Spleen (tissue), 7 donors: Measurements from ENCODE around the gene MYL10.

Experiments
- POLR2A ChIP-seq, 3 donors: fragments of 450-650 bp; IDR thresholded peaks; one replicate each; pipeline ENCODE4 v1.5.1; 2017; ENCODE audit warnings: antibody characterized with exemption in 3 of 3, mild to moderate bottlenecking in 1 of 3
- TF ChIP-seq, protein P1 (sequence below), 11 experiments: fragments of 200-600 bp in 7 of 11; fragments of 450-650 bp in 4 of 11; sonication (generic) in 4 of 11; IDR thresholded peaks in 8 of 11; conservative IDR thresholded peaks in 3 of 11; 1 replicate in 7 of 11; 2 replicates in 4 of 11; pipeline versions ENCODE4 v1.4.0 to v1.8.0; 2016 to 2021; ENCODE audit warnings: antibody characterized with exemption in 11 of 11, inconsistent platforms in 4 of 11, mild to moderate bottlenecking in 1 of 11
- donor health status: DM: no; HTN: no; CAD: no; lungs with moderate emphysema.
- donor health status: DM: no; HTN: no; CAD: no.
- donor health status: DM: no; HTN: no; CAD: no.

DNA sequence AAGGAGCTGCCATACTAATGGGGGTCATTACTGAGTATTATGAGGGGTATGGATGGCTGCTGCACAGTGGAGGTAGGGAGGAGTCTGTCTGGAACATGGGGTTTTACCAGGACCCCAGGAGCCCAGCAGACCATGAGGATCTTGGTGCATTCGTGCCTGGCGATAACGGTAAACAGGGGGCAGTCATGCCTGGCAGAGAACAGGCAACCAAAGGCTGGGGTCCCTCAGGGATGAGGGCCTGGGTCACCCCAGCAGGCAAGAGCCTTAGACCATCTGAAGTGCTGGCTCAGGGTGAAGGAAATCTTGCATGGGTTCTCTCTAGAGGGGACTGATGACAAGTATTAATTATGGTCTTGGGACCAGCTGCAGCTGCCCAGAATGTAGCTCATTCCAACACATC lies 46.1 kb downstream of the MYL10 start:
- TF ChIP-seq, protein P1, sequence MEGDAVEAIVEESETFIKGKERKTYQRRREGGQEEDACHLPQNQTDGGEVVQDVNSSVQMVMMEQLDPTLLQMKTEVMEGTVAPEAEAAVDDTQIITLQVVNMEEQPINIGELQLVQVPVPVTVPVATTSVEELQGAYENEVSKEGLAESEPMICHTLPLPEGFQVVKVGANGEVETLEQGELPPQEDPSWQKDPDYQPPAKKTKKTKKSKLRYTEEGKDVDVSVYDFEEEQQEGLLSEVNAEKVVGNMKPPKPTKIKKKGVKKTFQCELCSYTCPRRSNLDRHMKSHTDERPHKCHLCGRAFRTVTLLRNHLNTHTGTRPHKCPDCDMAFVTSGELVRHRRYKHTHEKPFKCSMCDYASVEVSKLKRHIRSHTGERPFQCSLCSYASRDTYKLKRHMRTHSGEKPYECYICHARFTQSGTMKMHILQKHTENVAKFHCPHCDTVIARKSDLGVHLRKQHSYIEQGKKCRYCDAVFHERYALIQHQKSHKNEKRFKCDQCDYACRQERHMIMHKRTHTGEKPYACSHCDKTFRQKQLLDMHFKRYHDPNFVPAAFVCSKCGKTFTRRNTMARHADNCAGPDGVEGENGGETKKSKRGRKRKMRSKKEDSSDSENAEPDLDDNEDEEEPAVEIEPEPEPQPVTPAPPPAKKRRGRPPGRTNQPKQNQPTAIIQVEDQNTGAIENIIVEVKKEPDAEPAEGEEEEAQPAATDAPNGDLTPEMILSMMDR (IDR thresholded peaks at IDR 0.05 in 8 of 11, conservative IDR thresholded peaks at IDR 0.05 in 3 of 11): no peak
- no peak for TF ChIP-seq POLR2A (IDR thresholded peaks at IDR 0.05)
